ENCODE results near the gene SEMA6B.

GRCh38 chr19:4495471-4495870 lies 64.0 kb downstream of the SEMA6B start:
- TF ChIP-seq CTCF (IDR thresholded peaks at IDR 0.05; ENCODE audit: poor library complexity, severe bottlenecking) (no peak), POLR2AphosphoS5 (IDR thresholded peaks at IDR 0.05) (no peak), EZH2 (IDR thresholded peaks at IDR 0.05; ENCODE audit: borderline replicate concordance, insufficient read depth, low read length, poor library complexity, severe bottlenecking) (no peak)

All from neural cell (in vitro differentiated cells).